ENCODE data around the gene CD274.

The CD274 gene

GRCh38 chr9:5502553-5502952 lies 52.2 kb downstream of the CD274 start:
- DNase-seq, result no peak

DNA sequence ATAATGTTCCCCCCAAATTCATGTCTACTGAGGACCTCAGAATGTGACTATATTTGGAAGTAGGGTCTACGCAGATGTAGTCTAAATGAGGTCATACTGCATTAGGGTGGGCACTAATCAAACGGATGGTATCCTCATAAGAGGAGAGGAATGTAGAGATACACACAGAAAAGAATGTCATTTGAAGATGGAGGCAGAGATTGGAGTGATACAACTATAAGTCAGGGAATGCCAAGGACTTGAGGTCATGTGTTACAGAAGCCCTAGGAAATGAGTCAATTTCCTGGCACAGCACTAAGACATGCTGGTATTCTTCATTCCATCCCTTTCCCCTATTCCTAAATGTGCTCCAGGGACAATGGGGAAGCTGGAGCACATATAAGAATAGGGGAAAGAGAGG lies 59.2 kb downstream of the CD274 start:
- no peak for DNase-seq

- no peak for DNase-seq
These were observed 60.1 kb downstream of the CD274 start, which contains the start of gene PDCD1LG2 for GRCh38 chr9:5510360-5510931. PDCD1LG2 (plus strand) TSS chr9:5510531; CDS start chr9:5522547, 12,016 bp downstream.

DNA sequence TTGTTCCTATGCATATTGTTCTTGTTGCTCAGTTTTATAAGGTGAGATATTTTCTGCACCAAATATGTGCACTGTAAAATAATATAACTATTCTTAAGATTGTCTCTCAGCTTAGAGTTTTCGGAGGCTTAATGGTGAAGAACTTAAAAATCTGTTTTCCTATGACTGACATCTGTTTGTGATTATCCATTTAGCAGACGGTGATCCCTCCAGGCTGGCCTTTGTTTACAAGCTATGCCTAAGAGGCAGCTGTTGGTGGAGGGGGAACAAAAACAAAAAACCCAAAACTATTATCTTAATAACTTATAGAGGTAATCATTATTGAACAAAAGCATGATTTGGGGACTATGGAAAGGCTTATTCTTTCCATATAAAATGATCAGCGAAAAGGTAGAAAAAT lies 60.6 kb downstream of the CD274 start:
- no peak for DNase-seq

- no peak for DNase-seq
These were observed 61.1 kb downstream of the CD274 start for GRCh38 chr9:5511476-5511875.

- no peak for DNase-seq
These were observed 61.7 kb downstream of the CD274 start for GRCh38 chr9:5511935-5512580.

DNA sequence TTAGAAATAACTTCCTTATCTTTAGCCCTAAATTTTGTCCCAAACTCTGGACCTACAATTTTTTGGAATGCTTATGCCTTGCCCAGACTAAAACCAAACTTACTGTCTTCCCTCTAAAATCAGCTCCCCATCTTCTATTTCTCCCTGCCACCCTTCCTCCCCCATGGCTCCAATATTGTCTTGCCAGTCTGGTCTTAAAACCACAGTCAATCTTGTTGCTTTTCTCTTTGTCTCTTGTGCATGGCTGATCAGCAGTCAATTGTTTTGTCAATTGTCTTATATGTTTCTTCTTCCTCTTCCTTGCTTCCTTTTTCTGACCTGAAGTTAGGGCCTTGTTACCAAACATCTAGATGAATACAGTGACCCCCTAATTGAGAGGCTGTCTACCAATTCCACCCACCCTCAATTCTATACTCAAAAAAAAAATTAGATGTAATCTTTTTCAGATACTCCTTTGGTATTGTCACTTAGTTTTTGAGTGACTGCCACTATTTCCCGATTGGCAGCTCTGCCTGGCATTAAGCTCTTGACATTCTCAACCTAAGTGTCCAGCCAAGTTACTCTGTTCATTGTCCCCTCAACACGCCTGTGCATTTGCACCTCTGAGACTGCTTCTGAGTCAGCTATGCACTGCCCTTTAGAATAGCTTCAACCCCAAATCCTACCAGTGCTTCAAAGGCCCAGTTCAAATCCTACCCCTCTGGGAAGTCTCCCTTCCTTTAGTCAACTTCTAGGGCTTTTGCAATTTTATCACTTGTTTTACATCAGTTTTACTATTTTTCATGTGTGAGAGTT lies 62.5 kb downstream of the CD274 start:
- DNase-seq, result no peak

DNA sequence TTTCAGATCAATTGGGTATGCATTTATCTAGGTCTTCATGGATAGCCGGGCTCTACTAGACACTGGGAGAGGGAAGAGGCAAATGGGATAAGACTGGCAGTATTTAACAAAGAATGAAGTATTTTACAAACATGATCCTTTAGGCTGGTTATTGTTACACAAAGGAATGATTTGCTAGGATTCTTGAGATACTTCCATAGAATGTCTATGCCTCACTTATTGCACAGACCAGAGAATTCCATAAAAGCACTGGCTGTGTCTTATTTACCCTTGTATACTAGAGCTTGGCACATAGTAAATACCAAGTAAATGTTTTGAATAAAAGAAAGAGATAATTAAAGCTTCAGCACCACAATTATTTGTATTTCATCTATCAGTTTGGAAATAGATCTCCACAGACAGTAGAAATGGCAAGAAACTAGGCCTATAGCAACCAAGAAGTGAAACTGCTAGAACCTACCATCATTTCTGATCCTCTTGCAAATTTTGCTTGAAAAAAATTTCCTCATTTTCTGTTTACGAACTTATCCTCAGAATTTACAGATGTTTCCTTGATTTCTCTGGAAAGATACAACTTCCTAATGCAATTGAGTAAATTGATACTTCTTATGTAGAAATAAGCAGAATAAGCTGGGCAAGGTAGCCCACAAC lies 63.7 kb downstream of the CD274 start:
- no peak for DNase-seq

DNA sequence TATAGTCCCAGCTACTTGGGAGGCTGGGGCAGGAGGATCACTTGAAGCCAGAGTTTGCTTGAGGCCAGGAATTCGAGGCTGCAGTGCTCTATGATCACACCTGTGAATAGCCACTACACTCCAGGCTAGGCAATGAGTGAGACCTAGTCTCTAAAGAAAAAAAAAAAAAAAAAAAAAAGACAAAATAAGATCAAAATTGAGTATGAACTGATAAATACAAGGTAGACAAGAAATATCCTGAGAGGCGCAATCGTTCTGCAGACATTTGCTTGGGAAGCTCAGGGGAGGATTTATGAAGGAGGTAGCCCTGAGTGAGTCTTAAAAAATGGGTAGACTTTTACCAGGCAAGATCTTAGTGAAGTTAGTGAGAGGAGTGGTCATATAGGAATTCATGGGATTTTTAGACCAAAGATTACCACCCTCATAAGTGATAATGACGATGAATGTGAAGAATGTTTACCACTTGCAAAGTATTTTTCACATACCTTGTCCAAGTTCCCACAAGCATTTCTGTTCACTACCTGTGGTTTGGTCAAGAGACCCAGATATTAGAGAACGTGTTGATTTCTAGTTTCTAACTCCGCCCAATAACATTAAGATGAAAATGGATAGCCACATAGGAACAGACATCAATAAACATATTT lies 64.4 kb downstream of the CD274 start:
- DNase-seq, result no peak

DNA sequence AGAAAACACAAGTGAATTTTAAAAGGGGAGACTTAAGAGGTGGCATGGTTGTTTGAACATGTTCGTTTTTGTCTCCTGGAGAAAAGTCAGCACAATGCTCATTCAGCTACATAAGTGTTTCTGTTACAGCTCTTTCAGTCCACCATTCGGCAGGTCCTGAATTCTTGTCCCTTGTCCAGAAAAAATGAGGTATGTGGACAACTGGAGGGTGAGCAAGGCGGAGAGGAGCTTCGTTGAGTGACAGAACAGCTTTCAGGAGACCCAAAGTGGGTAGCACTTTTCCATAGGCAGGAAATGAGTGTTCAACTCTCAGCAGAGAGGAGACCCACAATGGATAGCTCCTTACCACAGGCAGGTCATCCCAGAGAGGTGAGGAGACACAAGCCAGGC lies 64.9 kb downstream of the CD274 start:
- DNase-seq, result no peak

DNA sequence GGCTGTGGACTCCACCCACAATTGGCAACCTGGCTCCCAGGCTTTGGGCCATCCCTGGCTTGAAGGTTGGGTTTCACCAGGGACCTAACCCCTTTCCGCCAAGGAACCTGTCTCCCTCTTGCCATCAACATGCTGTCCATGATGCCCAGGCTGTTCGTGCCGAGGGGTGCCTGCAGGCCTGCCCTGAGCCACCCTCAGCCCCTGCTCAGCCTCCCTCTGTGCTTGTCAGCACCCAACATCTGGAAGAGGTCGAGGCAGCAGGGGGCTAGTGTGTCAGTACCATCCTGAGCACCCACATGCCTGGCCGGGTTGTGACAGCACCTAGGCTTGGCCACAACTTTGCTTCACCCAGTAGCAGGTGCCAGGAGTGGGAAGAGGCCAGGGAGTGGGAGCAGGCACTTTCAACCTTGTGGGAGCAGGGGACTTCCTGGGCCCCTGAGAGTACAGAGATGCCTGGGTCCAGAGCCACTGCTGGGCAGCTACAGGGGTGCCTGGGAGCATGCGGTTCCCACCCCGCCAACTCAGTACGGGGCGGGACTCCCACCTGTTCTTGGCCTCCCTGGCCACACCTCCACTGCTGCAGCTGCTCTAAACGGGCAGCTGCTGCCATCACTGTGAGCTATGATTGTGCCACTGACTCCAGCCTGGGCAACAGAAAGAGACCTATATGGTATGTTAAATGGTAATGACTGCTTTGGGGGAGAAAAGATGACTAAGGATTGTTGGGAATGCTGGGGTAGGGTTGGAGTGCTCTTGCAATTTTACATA lies 66.3 kb downstream of the CD274 start:
- DNase-seq, result no peak

- no peak for DNase-seq
These were observed 68.0 kb downstream of the CD274 start for GRCh38 chr9:5518171-5518936.

DNA sequence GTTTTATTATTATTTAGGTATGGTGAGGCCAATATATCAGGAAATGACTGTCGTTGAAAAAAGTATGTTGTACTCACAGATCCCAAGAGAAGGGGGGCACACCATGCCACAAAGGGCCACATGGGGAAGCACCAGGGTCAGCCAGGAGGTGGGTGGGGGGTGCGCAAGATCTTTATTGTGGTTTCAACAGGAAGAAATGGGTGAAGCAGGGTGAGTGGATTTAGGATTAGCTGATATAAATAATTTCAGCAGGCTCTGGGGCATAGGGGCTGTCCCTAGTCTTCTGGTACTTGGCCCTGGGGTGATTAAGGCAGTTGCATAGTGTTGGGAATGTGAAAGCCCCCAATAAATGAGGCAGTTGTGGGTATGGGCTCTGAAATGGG lies 68.6 kb downstream of the CD274 start:
- DNase-seq, result no peak

Data from activated gamma-delta T cell treated with Interleukin-2 at 50 U/mL for 16 hours (primary cell).